H1 (cell line): Measurements from ENCODE around the gene EYA2. TPM values are rescaled to one million over a fixed set of nuclear protein-coding genes. Genes with fewer than 3 reads are reported as not detected.
A peak's percentile ranks its signal among the peaks of the same experiment; 100 is the strongest.

ENCODE experiments used
- CTCF ChIA-PET: fragments of 300-600 bp; sonication (Branson Sonifier 250); formaldehyde crosslinking; loops from one replicate; lab custom pipeline; 2021; ENCODE audit not compliant: partially characterized antibody; lab: Charles Lee
- POLR2A ChIA-PET: fragments of 300-600 bp; sonication (Branson Sonifier 250); formaldehyde crosslinking; loops from one replicate; lab custom pipeline; 2021; ENCODE audit warnings: inconsistent platforms; ENCODE audit not compliant: partially characterized antibody; lab: Charles Lee
- DNase-seq, 2 experiments: peaks; one replicate each; pipeline versions ENCODE4 v3.0.0 to v3.0.0-alpha.2; 2010 to 2022; ENCODE audit warnings: low spot score in 2 of 2, low read depth in 1 of 2, mixed read lengths in 1 of 2
- FAIRE-seq: peaks from 2 replicates; lab custom pipeline; 2011; peaks lifted over from hg19 to GRCh38; lab: Jason Lieb, UNC
- H2AFZ ChIP-seq: 2 replicates; pipeline ENCODE4 v1.8.1; 2012; ENCODE audit warnings: low read length, inconsistent platforms
- H2AK5ac ChIP-seq: 2 replicates; pipeline ENCODE4 v1.6.1; 2013; ENCODE audit warnings: low read depth, low read length
- H2BK120ac ChIP-seq: replicated peaks from 2 replicates; pipeline ENCODE3; 2013; ENCODE audit warnings: low read depth, low read length, inconsistent platforms
- H2BK12ac ChIP-seq: 2 replicates; pipeline ENCODE4 v1.6.1; 2013; ENCODE audit warnings: low read depth, low read length
- H2BK15ac ChIP-seq: 2 replicates; pipeline ENCODE4 v1.6.1; 2013; ENCODE audit warnings: low read length
- H2BK20ac ChIP-seq: 2 replicates; pipeline ENCODE4 v1.6.1; 2013; ENCODE audit warnings: low read length
- H2BK5ac ChIP-seq: 2 replicates; pipeline ENCODE4 v1.6.1; 2013; ENCODE audit warnings: low read depth, low read length
- H3K14ac ChIP-seq: 2 replicates; pipeline ENCODE4 v1.6.1; 2013; ENCODE audit warnings: inconsistent platforms; ENCODE audit not compliant: insufficient read length
- H3K18ac ChIP-seq: 2 replicates; pipeline ENCODE4 v1.6.1; 2013; ENCODE audit warnings: low read length; ENCODE audit errors: extremely low read depth
- H3K23ac ChIP-seq: 2 replicates; pipeline ENCODE4 v1.6.1; 2013; ENCODE audit warnings: inconsistent platforms; ENCODE audit not compliant: insufficient read length
- H3K23me2 ChIP-seq: 2 replicates; pipeline ENCODE4 v1.6.1; 2013; ENCODE audit warnings: low read depth, low read length
- H3K27ac ChIP-seq: 2 replicates; pipeline ENCODE4 v1.6.1; 2011; ENCODE audit warnings: low read depth, low read length, inconsistent platforms
- H3K27me3 ChIP-seq, 4 experiments: replicated peaks in 1 of 4; 1 replicate in 1 of 4; 2 replicates in 3 of 4; pipeline versions ENCODE4 v1.6.1 to v1.8.1; 2011 to 2013; ENCODE audit warnings: low read length in 3 of 4, mild to moderate bottlenecking in 3 of 4, inconsistent platforms in 2 of 4, mixed read lengths in 2 of 4, moderate library complexity in 1 of 4; ENCODE audit not compliant: control insufficient read depth in 3 of 4, insufficient read depth in 3 of 4; ENCODE audit errors: extremely low read depth in 1 of 4
- H3K36me3 ChIP-seq, 4 experiments: 2 replicates each; pipeline versions ENCODE4 v1.6.1 to v1.8.1; 2011 to 2013; ENCODE audit warnings: mild to moderate bottlenecking in 4 of 4, low read length in 3 of 4, moderate library complexity in 2 of 4, control low read depth in 1 of 4, inconsistent platforms in 1 of 4; ENCODE audit not compliant: insufficient read depth in 4 of 4, control insufficient read depth in 2 of 4
- H3K4ac ChIP-seq: replicated peaks from 2 replicates; pipeline ENCODE3; 2013; ENCODE audit warnings: low read length, low read depth, mixed read lengths, inconsistent platforms; ENCODE audit not compliant: insufficient read length
- H3K4me1 ChIP-seq, 4 experiments: replicated peaks in 1 of 4; 1 replicate in 1 of 4; 2 replicates in 3 of 4; pipeline versions ENCODE4 v1.6.1 to v1.8.1; 2011 to 2013; ENCODE audit warnings: low read length in 3 of 4, inconsistent platforms in 2 of 4, mixed read lengths in 1 of 4; ENCODE audit not compliant: insufficient read depth in 4 of 4, control insufficient read depth in 3 of 4
- H3K4me2 ChIP-seq, 2 experiments: 2 replicates each; pipeline versions ENCODE4 v1.6.1 to v1.8.1; 2011 to 2013; ENCODE audit warnings: low read depth in 2 of 2, low read length in 2 of 2, control low read depth in 1 of 2, inconsistent platforms in 1 of 2, mild to moderate bottlenecking in 1 of 2; ENCODE audit not compliant: insufficient read depth in 1 of 2
- H3K4me3 ChIP-seq, 4 experiments: fragments of 200-600, 300-600 bp in 1 of 4; sonication (generic), shearing (Covaris generic), sonication (Bioruptor Twin) in 1 of 4; 2 replicates each; pipeline versions ENCODE4 v1.5.1 to v1.8.1; 2011 to 2016; ENCODE audit warnings: low read length in 4 of 4, low read depth in 3 of 4, control low read depth in 2 of 4, inconsistent platforms in 2 of 4, mild to moderate bottlenecking in 2 of 4, mixed read lengths in 1 of 4, moderate library complexity in 1 of 4; ENCODE audit not compliant: insufficient read depth in 2 of 4; ENCODE audit errors: extremely low read depth in 1 of 4
- H3K56ac ChIP-seq: replicated peaks from 2 replicates; pipeline ENCODE3; 2013; ENCODE audit warnings: low read depth, mild to moderate bottlenecking, mixed read lengths, low read length, inconsistent platforms; ENCODE audit not compliant: insufficient read length
- H3K79me1 ChIP-seq: 2 replicates; pipeline ENCODE4 v1.6.1; 2013; ENCODE audit warnings: low read depth, low read length, control low read depth
- H3K79me2 ChIP-seq, 2 experiments: 2 replicates each; pipeline versions ENCODE4 v1.6.1 to v1.8.1; 2012 to 2013; ENCODE audit warnings: low read length in 2 of 2, mild to moderate bottlenecking in 2 of 2, inconsistent platforms in 1 of 2; ENCODE audit not compliant: insufficient read depth in 2 of 2, control insufficient read depth in 1 of 2
- H3K9ac ChIP-seq, 4 experiments: replicated peaks in 1 of 4; 1 replicate in 1 of 4; 2 replicates in 3 of 4; pipeline versions ENCODE4 v1.6.1 to v1.8.1; 2011 to 2013; ENCODE audit warnings: low read depth in 3 of 4, low read length in 3 of 4, control low read depth in 2 of 4, mild to moderate bottlenecking in 2 of 4, moderate library complexity in 2 of 4, inconsistent platforms in 1 of 4; ENCODE audit errors: extremely low read depth in 1 of 4
- H3K9me3 ChIP-seq, 2 experiments: 2 replicates each; pipeline versions ENCODE4 v1.6.1 to v1.8.1; 2012 to 2013; ENCODE audit warnings: mild to moderate bottlenecking in 2 of 2, moderate library complexity in 2 of 2, control low read depth in 1 of 2, inconsistent platforms in 1 of 2, low read depth in 1 of 2, low read length in 1 of 2, mixed read lengths in 1 of 2; ENCODE audit not compliant: insufficient read depth in 2 of 2
- H4K20me1 ChIP-seq, 2 experiments: replicated peaks in 1 of 2; 2 replicates each; pipeline versions ENCODE3 to v1.8.1; 2011 to 2013; ENCODE audit warnings: inconsistent platforms in 2 of 2, low read length in 2 of 2, mild to moderate bottlenecking in 1 of 2; ENCODE audit not compliant: insufficient read depth in 2 of 2, control insufficient read depth in 1 of 2
- H4K5ac ChIP-seq: 2 replicates; pipeline ENCODE4 v1.6.1; 2013; ENCODE audit warnings: low read length, low read depth, mixed read lengths, inconsistent platforms; ENCODE audit not compliant: insufficient read length
- H4K8ac ChIP-seq: 2 replicates; pipeline ENCODE4 v1.8.0; 2013; ENCODE audit warnings: mild to moderate bottlenecking, moderate library complexity, low read length, inconsistent platforms; ENCODE audit not compliant: insufficient read depth; ENCODE audit errors: extremely low read depth
- H4K91ac ChIP-seq: replicated peaks from 2 replicates; pipeline ENCODE3; 2013; ENCODE audit warnings: low read length, mixed read lengths, inconsistent platforms; ENCODE audit not compliant: insufficient read length
- BRCA1 ChIP-seq: IDR thresholded peaks from 2 replicates; pipeline ENCODE4 v1.6.1; 2012; ENCODE audit warnings: low read depth, low read length, improper control_type of control experiment
- RAD21 ChIP-seq, 2 experiments: IDR thresholded peaks in 1 of 2; conservative IDR thresholded peaks in 1 of 2; 2 replicates each; pipeline ENCODE4 v1.6.1; 2011; ENCODE audit warnings: low read depth in 2 of 2, low read length in 2 of 2, improper control_type of control experiment in 1 of 2, inconsistent platforms in 1 of 2, mild to moderate bottlenecking in 1 of 2, moderate library complexity in 1 of 2
- WGBS, 2 experiments: shearing (Covaris generic) in 1 of 2; methylation state at CpG; one replicate each; pipeline versions ENCODE4 v1.1.6 to v1.1.7; 2013 to 2015; ENCODE audit warnings: low lambda C conversion rate in 2 of 2, mixed read lengths in 2 of 2, inconsistent platforms in 1 of 2, low coverage in 1 of 2, missing lambda C conversion rate in 1 of 2; ENCODE audit not compliant: insufficient replicate concordance in 2 of 2, insufficient coverage in 1 of 2, insufficient read length in 1 of 2; ENCODE audit errors: extremely low coverage in 1 of 2, missing lambda C conversion rate in 1 of 2; 5-methylcytosine and 5-hydroxymethylcytosine counted together
- polyA plus RNA-seq, 7 experiments: library from polyadenylated mRNA; depleted of rRNA in 3 of 7; stranded (reverse) in 5 of 7; unstranded in 2 of 7; fragments of >200 nt in 5 of 7; fragments of 200-250 nt in 2 of 7; gene quantifications; 1 replicate in 5 of 7; 2 replicates in 1 of 7; 4 replicates in 1 of 7; pipeline versions ENCODE4 v1.2.1 to v1.2.3, GENCODE V29; 2011 to 2013; ENCODE audit warnings: missing spikeins in 2 of 7, mixed read lengths in 2 of 7
- total RNA-seq: library from RNA; stranded (reverse); fragmentation: NEBNext Ultra II Directional; extraction: Animal tissue kit (Norgen Biotek cat#: 25700); gene quantifications from 2 replicates; pipeline ENCODE4 v1.2.1, GENCODE V29; 2021

The EYA2 gene
- total and polyA plus RNA-seq, 2 of the 8 experiments (the other 6 are each of a cell fraction or from before 2014, with no cell fraction given) = 1.6 to 1.7 TPM

DNA sequence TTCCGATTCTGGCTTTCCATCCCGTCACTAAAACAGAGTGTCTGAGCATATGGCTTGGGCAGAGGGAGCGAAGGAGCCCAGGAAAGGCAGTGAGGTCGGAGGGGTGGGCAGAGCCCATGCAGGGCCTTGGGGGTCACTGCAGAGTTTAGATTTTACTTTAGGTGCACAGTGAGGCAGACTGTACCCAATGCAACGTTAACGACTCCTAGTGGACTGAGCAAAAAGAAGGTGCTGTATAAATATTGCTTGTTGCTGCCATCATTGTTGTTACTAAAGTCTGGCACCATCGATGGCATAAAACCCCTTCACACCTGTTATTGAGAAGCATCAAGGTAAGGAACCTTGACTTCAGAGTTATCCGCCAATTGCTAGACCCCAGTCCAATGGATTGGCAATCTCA is 119.0 kb downstream of the EYA2 start:
- Histone ChIP-seq H3K18ac (no peak overlapping the region), H3K4me1 (no peaks in the 10 kb centered on the region), H3K36me3 (no peaks in the 10 kb centered on the region; a peak in 1 of 8 replicates)

More for the DNA sequence above, 119.0 kb downstream of the EYA2 start:
- FAIRE-seq = no peak
- no peak overlapping the region for H2BK15ac ChIP-seq
- H3K9me3 ChIP-seq = no peaks in the 10 kb centered on the region
- no peak overlapping the region for H2BK120ac ChIP-seq
- H3K4me3 ChIP-seq = no peak overlapping the region
- ChIA-PET CTCF (no interaction called here), POLR2A (no interaction called here)
- H3K14ac ChIP-seq = no peak overlapping the region
- no peaks in the 10 kb centered on the region for H3K79me1 ChIP-seq
- 89% methylated on average over 8 of the region's 8 CpGs; no CpG with 5 or more reads in 1 of the 2 experiments for WGBS, 2 experiments
- H2BK5ac ChIP-seq = no peak overlapping the region
- no peak overlapping the region for H3K4ac ChIP-seq
- no peak overlapping the region for H3K4me2 ChIP-seq
- H4K8ac ChIP-seq = no peak overlapping the region
- no peaks in the 10 kb centered on the region for H3K23me2 ChIP-seq
- H3K79me2 ChIP-seq = no peaks in the 10 kb centered on the region
- no peak for DNase-seq
- H4K5ac ChIP-seq = no peak overlapping the region
- H3K56ac ChIP-seq = no peak overlapping the region
- TF ChIP-seq BRCA1 (no peak), RAD21 (IDR thresholded peaks at IDR 0.05 in 1 of 2, conservative IDR thresholded peaks at IDR 0.05 in 1 of 2; ENCODE audit: low read depth in 2 of 2, low read length in 2 of 2) (peak; percentile 37 to 46)
- H4K20me1 ChIP-seq = peaks cover 0 to 1% of the 10 kb centered on the region in 2 experiments
- no peak overlapping the region for H2AFZ ChIP-seq
- no peak overlapping the region for H3K9ac ChIP-seq
- H2BK12ac ChIP-seq = no peak overlapping the region
- H3K27ac ChIP-seq = no peak overlapping the region
- no peaks in the 10 kb centered on the region for H3K27me3 ChIP-seq
- no peak overlapping the region for H2AK5ac ChIP-seq
- no peak overlapping the region for H4K91ac ChIP-seq
- H2BK20ac ChIP-seq = no peak overlapping the region
- no peak overlapping the region for H3K23ac ChIP-seq
